ENCODE measurements around the gene MMP12.

The MMP12 gene

GRCh38 chr11:102853956-102854355 is 20.8 kb downstream of the MMP12 start:
- no peak for TF ChIP-seq EZH2phosphoT487 (IDR thresholded peaks at IDR 0.05; ENCODE audit: low read length)
- TF ChIP-seq CTCF (IDR thresholded peaks at IDR 0.05; ENCODE audit: low read length): no peak
- TF ChIP-seq EZH2 (optimal IDR thresholded peaks at IDR 0.05; ENCODE audit: low read depth, low read length): no peak
- H3K4me1 ChIP-seq (ENCODE audit: low read length): no peaks in the 10 kb centered on the region
- no peaks in the 10 kb centered on the region for H3K27me3 ChIP-seq (replicated peaks; ENCODE audit: insufficient read depth, low read length)
- no peaks in the 10 kb centered on the region for H3K79me2 ChIP-seq (ENCODE audit: low read length)
- no peaks in the 10 kb centered on the region for H3K36me3 ChIP-seq (replicated peaks; ENCODE audit: insufficient read depth, low read length)
- no peak for DNase-seq
- H2AFZ ChIP-seq (ENCODE audit: low read length): no peak overlapping the region
- H3K4me3 ChIP-seq (ENCODE audit: low read length): no peak overlapping the region
- H4K20me1 ChIP-seq (ENCODE audit: insufficient read depth, low read length): no peaks in the 10 kb centered on the region
- no peak overlapping the region for H3K9ac ChIP-seq (ENCODE audit: low read length)
- H3K27ac ChIP-seq (ENCODE audit: low read length): no peak overlapping the region
- no peak overlapping the region for H3K4me2 ChIP-seq (ENCODE audit: low read depth, low read length)
- no peaks in the 10 kb centered on the region for H3F3A ChIP-seq (ENCODE audit: insufficient read depth, low read length)
- H3K9me2 ChIP-seq (replicated peaks; ENCODE audit: insufficient read depth, low read length): no peaks in the 10 kb centered on the region
- no peaks in the 10 kb centered on the region for H3K9me3 ChIP-seq (replicated peaks; ENCODE audit: insufficient read depth, low read length)

GRCh38 chr11:102853055-102853454 is 21.7 kb downstream of the MMP12 start:
- H2AFZ ChIP-seq (ENCODE audit: low read length): no peak overlapping the region
- H3K27me3 ChIP-seq (replicated peaks; ENCODE audit: insufficient read depth, low read length): no peaks in the 10 kb centered on the region
- no peaks in the 10 kb centered on the region for H4K20me1 ChIP-seq (ENCODE audit: insufficient read depth, low read length)
- H3K79me2 ChIP-seq (ENCODE audit: low read length): no peaks in the 10 kb centered on the region
- TF ChIP-seq CTCF (IDR thresholded peaks at IDR 0.05; ENCODE audit: low read length) (no peak), EZH2phosphoT487 (IDR thresholded peaks at IDR 0.05; ENCODE audit: low read length) (no peak), EZH2 (optimal IDR thresholded peaks at IDR 0.05; ENCODE audit: low read depth, low read length) (no peak)
- no peaks in the 10 kb centered on the region for H3K9me3 ChIP-seq (replicated peaks; ENCODE audit: insufficient read depth, low read length)
- no peaks in the 10 kb centered on the region for H3K36me3 ChIP-seq (replicated peaks; ENCODE audit: insufficient read depth, low read length)
- no peak overlapping the region for H3K9ac ChIP-seq (ENCODE audit: low read length)
- no peak overlapping the region for H3K4me2 ChIP-seq (ENCODE audit: low read depth, low read length)
- H3F3A ChIP-seq (ENCODE audit: insufficient read depth, low read length): no peaks in the 10 kb centered on the region
- no peak overlapping the region for H3K4me3 ChIP-seq (ENCODE audit: low read length)
- DNase-seq: no peak
- H3K4me1 ChIP-seq (ENCODE audit: low read length): no peaks in the 10 kb centered on the region
- H3K9me2 ChIP-seq (replicated peaks; ENCODE audit: insufficient read depth, low read length): no peaks in the 10 kb centered on the region
- no peak overlapping the region for H3K27ac ChIP-seq (ENCODE audit: low read length)

- Histone ChIP-seq H2AFZ (ENCODE audit: low read length) (no peak overlapping the region), H3K4me1 (ENCODE audit: low read length) (no peaks in the 10 kb centered on the region), H3K36me3 (replicated peaks; ENCODE audit: insufficient read depth, low read length) (no peaks in the 10 kb centered on the region), H3K9me3 (replicated peaks; ENCODE audit: insufficient read depth, low read length) (no peaks in the 10 kb centered on the region), H4K20me1 (ENCODE audit: insufficient read depth, low read length) (no peaks in the 10 kb centered on the region), H3K9ac (ENCODE audit: low read length) (no peak overlapping the region), H3K27me3 (replicated peaks; ENCODE audit: insufficient read depth, low read length) (no peaks in the 10 kb centered on the region), H3K79me2 (ENCODE audit: low read length) (no peaks in the 10 kb centered on the region), H3K27ac (ENCODE audit: low read length) (no peak overlapping the region), H3K9me2 (replicated peaks; ENCODE audit: insufficient read depth, low read length) (no peaks in the 10 kb centered on the region), H3K4me2 (ENCODE audit: low read depth, low read length) (no peak overlapping the region), H3F3A (ENCODE audit: insufficient read depth, low read length) (no peaks in the 10 kb centered on the region), H3K4me3 (ENCODE audit: low read length) (no peak overlapping the region)
- TF ChIP-seq CTCF (IDR thresholded peaks at IDR 0.05; ENCODE audit: low read length) (no peak), EZH2phosphoT487 (IDR thresholded peaks at IDR 0.05; ENCODE audit: low read length) (no peak), EZH2 (optimal IDR thresholded peaks at IDR 0.05; ENCODE audit: low read depth, low read length) (no peak)
- DNase-seq: no peak
These were observed 23.6 kb downstream of the MMP12 start for GRCh38 chr11:102850973-102851745.

Measured in MM.1S (cell line).